ENCODE results near the gene KCNN2. TPM values are rescaled to one million over a fixed set of nuclear protein-coding genes. Genes with fewer than 3 reads are reported as not detected.

The KCNN2 gene
- total RNA-seq, 1 experiment from 2014 or later: 11.9 TPM

GRCh38 chr5:114360357-114360756, 1.5 kb upstream of the KCNN2 start (continued):
- no peak for TF ChIP-seq E2F1 (CRISPR knock-in tag; IDR thresholded peaks at IDR 0.05)

DNA sequence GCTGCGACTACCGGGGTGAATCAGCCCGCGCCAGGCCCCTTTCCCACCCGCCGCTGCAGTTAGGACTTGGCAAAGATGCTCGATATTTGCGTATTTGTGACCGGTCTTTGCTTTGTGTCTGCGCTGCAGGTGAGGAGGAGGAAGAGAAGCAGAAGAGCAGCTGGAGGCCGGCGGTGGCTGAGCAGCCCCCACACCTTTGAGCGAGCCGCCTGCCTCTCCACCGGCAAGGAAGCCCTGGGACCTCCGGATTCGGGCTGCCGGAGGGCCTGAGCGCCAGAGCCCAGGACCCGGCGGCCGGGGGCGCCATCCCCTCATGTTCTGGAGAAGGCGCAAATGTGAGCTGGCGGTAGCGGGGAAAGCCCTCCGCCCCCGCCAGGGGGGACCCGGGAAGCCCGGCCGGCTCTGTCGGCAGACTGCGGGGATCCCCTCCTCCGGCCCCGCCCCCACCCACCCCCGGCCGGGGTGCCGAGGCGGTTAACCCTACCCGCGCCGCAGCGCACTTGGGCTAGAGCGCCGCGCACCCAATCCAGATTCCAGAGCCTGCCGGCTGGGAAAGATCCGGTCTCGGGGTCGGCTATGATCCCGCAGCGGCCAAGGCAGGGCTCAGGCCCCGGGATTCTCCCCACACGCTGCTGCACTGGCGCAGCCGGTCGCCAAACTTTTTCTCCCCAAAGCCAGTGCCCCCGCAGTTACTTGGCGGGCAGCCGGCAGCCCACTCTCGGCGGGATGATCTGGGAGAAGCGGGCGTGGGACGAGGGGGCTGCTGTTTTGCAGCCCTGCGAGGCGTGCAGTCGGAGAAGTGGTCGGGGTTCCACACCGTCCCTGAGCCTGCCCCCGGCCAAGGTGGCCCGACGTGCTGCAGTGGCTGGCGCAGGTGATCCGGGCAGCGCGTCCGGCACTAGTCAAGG, 800 bp upstream of the KCNN2 start:
- Mint-ChIP-seq H3K27me3 (ENCODE audit: low read depth) (peaks cover 4% of the 10 kb centered on the region; the same call in 1 of the 2 replicates), H3K4me1 (peaks cover 50% of the 10 kb centered on the region), H3K4me3 (peak overlapping the region; percentile 99), H3K36me3 (no peaks in the 10 kb centered on the region), H3K9me3 (no peaks in the 10 kb centered on the region), H3K27ac (peak overlapping the region; percentile 100)
- ChIA-PET CTCF (interaction anchor here (0.9 to 10.6 kb wide), 13 partner anchors 25 to 682 kb away, joined by 3 to 156 read pairs (median 4); no protein-coding TSS in a partner anchor), POLR2A (interaction anchor here (1.3 kb wide), 1 partner anchor 86 kb away, joined by 3 read pairs; no protein-coding TSS in a partner anchor)
- ATAC-seq (peak; percentile 60), DNase-seq (ENCODE audit: low spot score) (peak; percentile 89)
- TF ChIP-seq NFATC4 (CRISPR knock-in tag; IDR thresholded peaks at IDR 0.05): no peak
- TF ChIP-seq FOXP1 (CRISPR knock-in tag; IDR thresholded peaks at IDR 0.05; ENCODE audit: borderline replicate concordance): peak; percentile 52; the same call in 1 of the 2 replicates
- TF ChIP-seq ELF4 (CRISPR knock-in tag; IDR thresholded peaks at IDR 0.05; ENCODE audit: low read depth): no peak
- no peak for TF ChIP-seq JAZF1 (CRISPR knock-in tag; IDR thresholded peaks at IDR 0.05)
- no peak; the same call in 1 of the 2 replicates for TF ChIP-seq ZBTB43 (CRISPR knock-in tag; IDR thresholded peaks at IDR 0.05)
- TF ChIP-seq, protein P1, sequence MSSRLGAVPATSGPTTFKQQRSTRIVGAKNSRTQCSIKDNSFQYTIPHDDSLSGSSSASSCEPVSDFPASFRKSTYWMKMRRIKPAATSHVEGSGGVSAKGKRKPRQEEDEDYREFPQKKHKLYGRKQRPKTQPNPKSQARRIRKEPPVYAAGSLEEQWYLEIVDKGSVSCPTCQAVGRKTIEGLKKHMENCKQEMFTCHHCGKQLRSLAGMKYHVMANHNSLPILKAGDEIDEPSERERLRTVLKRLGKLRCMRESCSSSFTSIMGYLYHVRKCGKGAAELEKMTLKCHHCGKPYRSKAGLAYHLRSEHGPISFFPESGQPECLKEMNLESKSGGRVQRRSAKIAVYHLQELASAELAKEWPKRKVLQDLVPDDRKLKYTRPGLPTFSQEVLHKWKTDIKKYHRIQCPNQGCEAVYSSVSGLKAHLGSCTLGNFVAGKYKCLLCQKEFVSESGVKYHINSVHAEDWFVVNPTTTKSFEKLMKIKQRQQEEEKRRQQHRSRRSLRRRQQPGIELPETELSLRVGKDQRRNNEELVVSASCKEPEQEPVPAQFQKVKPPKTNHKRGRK (CRISPR knock-in tag; IDR thresholded peaks at IDR 0.05; ENCODE audit: borderline replicate concordance): 0 out of 2 replicates have a peak, but pooled peaks have one; percentile 19
- TF ChIP-seq USF1 (CRISPR knock-in tag; IDR thresholded peaks at IDR 0.05): no peak; the same call in 1 of the 2 replicates
- TF ChIP-seq CREB1 (CRISPR knock-in tag; IDR thresholded peaks at IDR 0.05): no peak
- no peak for TF ChIP-seq SMAD3 (CRISPR knock-in tag; IDR thresholded peaks at IDR 0.05; ENCODE audit: borderline replicate concordance)
- TF ChIP-seq SP1 (CRISPR knock-in tag; conservative IDR thresholded peaks at IDR 0.05): peak; percentile 53
- TF ChIP-seq, protein P2, sequence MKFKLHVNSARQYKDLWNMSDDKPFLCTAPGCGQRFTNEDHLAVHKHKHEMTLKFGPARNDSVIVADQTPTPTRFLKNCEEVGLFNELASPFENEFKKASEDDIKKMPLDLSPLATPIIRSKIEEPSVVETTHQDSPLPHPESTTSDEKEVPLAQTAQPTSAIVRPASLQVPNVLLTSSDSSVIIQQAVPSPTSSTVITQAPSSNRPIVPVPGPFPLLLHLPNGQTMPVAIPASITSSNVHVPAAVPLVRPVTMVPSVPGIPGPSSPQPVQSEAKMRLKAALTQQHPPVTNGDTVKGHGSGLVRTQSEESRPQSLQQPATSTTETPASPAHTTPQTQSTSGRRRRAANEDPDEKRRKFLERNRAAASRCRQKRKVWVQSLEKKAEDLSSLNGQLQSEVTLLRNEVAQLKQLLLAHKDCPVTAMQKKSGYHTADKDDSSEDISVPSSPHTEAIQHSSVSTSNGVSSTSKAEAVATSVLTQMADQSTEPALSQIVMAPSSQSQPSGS (CRISPR knock-in tag; IDR thresholded peaks at IDR 0.05; ENCODE audit: borderline replicate concordance, low read depth): no peak
- no peak for TF ChIP-seq NR2C2 (CRISPR knock-in tag; IDR thresholded peaks at IDR 0.05)
- TF ChIP-seq, protein P3, sequence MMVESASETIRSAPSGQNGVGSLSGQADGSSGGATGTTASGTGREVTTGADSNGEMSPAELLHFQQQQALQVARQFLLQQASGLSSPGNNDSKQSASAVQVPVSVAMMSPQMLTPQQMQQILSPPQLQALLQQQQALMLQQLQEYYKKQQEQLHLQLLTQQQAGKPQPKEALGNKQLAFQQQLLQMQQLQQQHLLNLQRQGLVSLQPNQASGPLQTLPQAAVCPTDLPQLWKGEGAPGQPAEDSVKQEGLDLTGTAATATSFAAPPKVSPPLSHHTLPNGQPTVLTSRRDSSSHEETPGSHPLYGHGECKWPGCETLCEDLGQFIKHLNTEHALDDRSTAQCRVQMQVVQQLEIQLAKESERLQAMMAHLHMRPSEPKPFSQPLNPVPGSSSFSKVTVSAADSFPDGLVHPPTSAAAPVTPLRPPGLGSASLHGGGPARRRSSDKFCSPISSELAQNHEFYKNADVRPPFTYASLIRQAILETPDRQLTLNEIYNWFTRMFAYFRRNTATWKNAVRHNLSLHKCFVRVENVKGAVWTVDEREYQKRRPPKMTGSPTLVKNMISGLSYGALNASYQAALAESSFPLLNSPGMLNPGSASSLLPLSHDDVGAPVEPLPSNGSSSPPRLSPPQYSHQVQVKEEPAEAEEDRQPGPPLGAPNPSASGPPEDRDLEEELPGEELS (CRISPR knock-in tag; IDR thresholded peaks at IDR 0.05): 0 out of 2 replicates have a peak, but pooled peaks have one; percentile 61
- no peak for TF ChIP-seq TEAD4 (CRISPR knock-in tag; IDR thresholded peaks at IDR 0.05)
- TF ChIP-seq, protein P4, sequence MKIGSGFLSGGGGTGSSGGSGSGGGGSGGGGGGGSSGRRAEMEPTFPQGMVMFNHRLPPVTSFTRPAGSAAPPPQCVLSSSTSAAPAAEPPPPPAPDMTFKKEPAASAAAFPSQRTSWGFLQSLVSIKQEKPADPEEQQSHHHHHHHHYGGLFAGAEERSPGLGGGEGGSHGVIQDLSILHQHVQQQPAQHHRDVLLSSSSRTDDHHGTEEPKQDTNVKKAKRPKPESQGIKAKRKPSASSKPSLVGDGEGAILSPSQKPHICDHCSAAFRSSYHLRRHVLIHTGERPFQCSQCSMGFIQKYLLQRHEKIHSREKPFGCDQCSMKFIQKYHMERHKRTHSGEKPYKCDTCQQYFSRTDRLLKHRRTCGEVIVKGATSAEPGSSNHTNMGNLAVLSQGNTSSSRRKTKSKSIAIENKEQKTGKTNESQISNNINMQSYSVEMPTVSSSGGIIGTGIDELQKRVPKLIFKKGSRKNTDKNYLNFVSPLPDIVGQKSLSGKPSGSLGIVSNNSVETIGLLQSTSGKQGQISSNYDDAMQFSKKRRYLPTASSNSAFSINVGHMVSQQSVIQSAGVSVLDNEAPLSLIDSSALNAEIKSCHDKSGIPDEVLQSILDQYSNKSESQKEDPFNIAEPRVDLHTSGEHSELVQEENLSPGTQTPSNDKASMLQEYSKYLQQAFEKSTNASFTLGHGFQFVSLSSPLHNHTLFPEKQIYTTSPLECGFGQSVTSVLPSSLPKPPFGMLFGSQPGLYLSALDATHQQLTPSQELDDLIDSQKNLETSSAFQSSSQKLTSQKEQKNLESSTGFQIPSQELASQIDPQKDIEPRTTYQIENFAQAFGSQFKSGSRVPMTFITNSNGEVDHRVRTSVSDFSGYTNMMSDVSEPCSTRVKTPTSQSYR (CRISPR knock-in tag; IDR thresholded peaks at IDR 0.05): 0 out of 2 replicates have a peak, but pooled peaks have one; percentile 32
- no peak for TF ChIP-seq OVOL2 (CRISPR knock-in tag; IDR thresholded peaks at IDR 0.05; ENCODE audit: borderline replicate concordance)
- no peak for TF ChIP-seq ESRRA (CRISPR knock-in tag; IDR thresholded peaks at IDR 0.05; ENCODE audit: borderline replicate concordance)
- TF ChIP-seq ZNF121 (CRISPR knock-in tag; IDR thresholded peaks at IDR 0.05): 0 out of 2 replicates have a peak, but pooled peaks have one; percentile 35
- TF ChIP-seq TCF7 (CRISPR knock-in tag; IDR thresholded peaks at IDR 0.05; ENCODE audit: low read depth): no peak
- no peak for TF ChIP-seq GTF2I (CRISPR knock-in tag; conservative IDR thresholded peaks at IDR 0.05)
- TF ChIP-seq FOXK1 (CRISPR knock-in tag; IDR thresholded peaks at IDR 0.05): peak; percentile 68; the same call in 1 of the 2 replicates
- TF ChIP-seq ETV6 (CRISPR knock-in tag; IDR thresholded peaks at IDR 0.05): peak; percentile 50; the same call in 1 of the 2 replicates
- TF ChIP-seq ZNF423 (CRISPR knock-in tag; IDR thresholded peaks at IDR 0.05): peak; percentile 70
